ENCODE results near the gene FAM181B.

DNA sequence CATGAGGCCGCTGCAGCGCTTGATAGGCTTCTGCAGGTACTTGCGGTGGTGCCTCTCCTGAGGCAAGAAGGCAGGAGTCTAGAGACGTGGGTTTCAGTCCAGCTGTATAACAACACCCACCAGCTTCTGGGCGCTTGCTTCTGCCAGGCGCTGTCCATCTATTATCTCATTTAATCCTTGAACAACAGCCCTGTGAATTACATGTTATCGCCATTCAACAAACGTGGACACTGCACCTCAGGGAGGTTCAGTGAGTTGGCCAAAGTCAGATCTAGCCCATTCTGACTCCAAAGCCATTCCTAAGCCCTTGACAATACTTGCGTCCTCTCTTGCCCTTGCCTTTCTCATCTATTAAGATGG is 436 bp upstream of the FAM181B start:
- TF ChIP-seq, protein P1, sequence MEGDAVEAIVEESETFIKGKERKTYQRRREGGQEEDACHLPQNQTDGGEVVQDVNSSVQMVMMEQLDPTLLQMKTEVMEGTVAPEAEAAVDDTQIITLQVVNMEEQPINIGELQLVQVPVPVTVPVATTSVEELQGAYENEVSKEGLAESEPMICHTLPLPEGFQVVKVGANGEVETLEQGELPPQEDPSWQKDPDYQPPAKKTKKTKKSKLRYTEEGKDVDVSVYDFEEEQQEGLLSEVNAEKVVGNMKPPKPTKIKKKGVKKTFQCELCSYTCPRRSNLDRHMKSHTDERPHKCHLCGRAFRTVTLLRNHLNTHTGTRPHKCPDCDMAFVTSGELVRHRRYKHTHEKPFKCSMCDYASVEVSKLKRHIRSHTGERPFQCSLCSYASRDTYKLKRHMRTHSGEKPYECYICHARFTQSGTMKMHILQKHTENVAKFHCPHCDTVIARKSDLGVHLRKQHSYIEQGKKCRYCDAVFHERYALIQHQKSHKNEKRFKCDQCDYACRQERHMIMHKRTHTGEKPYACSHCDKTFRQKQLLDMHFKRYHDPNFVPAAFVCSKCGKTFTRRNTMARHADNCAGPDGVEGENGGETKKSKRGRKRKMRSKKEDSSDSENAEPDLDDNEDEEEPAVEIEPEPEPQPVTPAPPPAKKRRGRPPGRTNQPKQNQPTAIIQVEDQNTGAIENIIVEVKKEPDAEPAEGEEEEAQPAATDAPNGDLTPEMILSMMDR (IDR thresholded peaks at IDR 0.05 in 4 of 5, conservative IDR thresholded peaks at IDR 0.05 in 1 of 5), result no peak
- TF ChIP-seq POLR2A (IDR thresholded peaks at IDR 0.05), result no peak

Measured in gastrocnemius medialis (tissue), 4 donors.